Fibroblast of the aortic adventitia (primary cell): Measurements from ENCODE around the gene FBXO38. TPM values are rescaled to one million over a fixed set of nuclear protein-coding genes. Genes with fewer than 3 reads are reported as not detected.
A peak's percentile ranks its signal among the peaks of the same experiment; 100 is the strongest.

ENCODE experiments used
- DNase-seq: peaks from one replicate; pipeline ENCODE4 v3.0.0-alpha.2; 2010; ENCODE audit warnings: low read depth
- H3K4me3 ChIP-seq: 2 replicates; pipeline ENCODE4 v1.5.1; 2011; ENCODE audit warnings: low read depth, mild to moderate bottlenecking, control low read depth, low read length, moderate library complexity
- CTCF ChIP-seq: IDR thresholded peaks from 2 replicates; pipeline ENCODE4 v1.5.1; 2011; ENCODE audit warnings: mild to moderate bottlenecking, low read length, control low read depth, inconsistent platforms; ENCODE audit not compliant: insufficient read depth
- total RNA-seq: library from RNA; depleted of rRNA; stranded (reverse); fragments of >200 nt; gene quantifications from 2 replicates; pipeline ENCODE4 v1.2.3, GENCODE V29; 2012; ENCODE audit warnings: low replicate concordance

The FBXO38 gene
- total RNA-seq, 1 donor, result 61.0 TPM

- DNase-seq, result peak; percentile 69
- TF ChIP-seq CTCF, result peak; percentile 84
- H3K4me3 ChIP-seq, result no peak overlapping the region
Measured at GRCh38 chr5:148374690-148375360, 8.9 kb upstream of the FBXO38 start.

- peak; percentile 44 for DNase-seq
- no peak for TF ChIP-seq CTCF
- H3K4me3 ChIP-seq, result no peak overlapping the region
Measured at GRCh38 chr5:148376198-148376597, 7.6 kb upstream of the FBXO38 start.

GRCh38 chr5:148378670-148379069, 5.1 kb upstream of the FBXO38 start:
- DNase-seq, result no peak
- H3K4me3 ChIP-seq, result no peak overlapping the region
- TF ChIP-seq CTCF, result no peak

DNA sequence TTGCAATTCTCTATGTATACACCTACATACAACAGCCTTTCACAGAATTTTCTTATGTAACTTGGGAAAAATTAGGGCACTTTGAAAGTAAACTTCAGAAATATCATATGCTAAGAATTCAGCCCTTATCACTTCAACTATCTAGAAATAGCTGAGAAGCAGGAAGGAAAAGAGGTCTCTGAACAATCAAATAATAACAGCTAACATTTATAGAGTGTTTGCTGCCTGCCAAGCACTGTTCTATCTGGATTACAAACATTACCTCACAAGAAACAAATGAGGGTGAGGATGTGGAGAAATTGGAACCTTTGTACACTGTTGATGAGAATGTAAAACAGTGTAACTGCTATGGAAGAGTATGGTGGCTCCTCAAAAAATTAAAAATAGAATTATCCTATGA, 4.4 kb upstream of the FBXO38 start:
- no peak for DNase-seq
- H3K4me3 ChIP-seq, result no peak overlapping the region
- no peak for TF ChIP-seq CTCF

DNA sequence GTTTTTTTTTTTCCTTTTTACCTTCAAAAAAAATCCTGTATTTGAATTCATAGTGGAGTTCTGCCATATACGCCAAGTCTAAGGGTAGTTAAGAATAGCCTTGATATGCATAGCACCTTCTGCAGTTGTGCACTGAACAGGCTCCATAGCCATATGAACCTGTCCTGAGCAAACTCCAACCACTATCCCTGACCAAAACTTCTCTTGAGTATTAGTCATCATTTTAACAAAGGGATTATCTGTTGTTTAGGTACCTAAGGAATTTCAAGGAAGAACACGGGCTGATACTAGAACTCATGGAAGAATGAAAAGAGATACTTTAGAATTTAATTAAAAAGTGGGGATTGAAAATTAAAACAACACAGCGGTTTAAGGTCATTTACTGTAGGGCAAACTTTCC, 1.9 kb upstream of the FBXO38 start:
- H3K4me3 ChIP-seq, result no peak overlapping the region
- TF ChIP-seq CTCF, result no peak
- DNase-seq, result no peak

DNA sequence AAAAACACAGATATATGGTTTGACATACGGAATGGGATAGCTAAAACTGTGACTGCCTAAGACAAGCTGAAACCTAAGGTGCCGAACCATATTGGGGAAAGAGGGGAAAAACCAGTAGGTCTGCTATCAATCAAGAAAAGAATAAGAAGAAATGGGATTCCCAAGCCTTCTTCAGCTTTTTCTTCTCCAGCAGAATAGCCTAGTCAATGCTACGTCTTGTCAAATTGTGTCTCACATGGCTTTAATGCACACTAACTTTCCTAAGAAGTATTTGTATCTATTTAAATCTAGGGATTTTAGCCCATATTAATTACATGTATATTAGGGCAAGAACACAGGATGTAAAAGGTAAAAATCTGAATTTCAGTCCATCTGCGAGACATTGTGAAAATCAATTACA, 797 bp upstream of the FBXO38 start:
- TF ChIP-seq CTCF, result no peak
- peak; percentile 11 for DNase-seq

DNA sequence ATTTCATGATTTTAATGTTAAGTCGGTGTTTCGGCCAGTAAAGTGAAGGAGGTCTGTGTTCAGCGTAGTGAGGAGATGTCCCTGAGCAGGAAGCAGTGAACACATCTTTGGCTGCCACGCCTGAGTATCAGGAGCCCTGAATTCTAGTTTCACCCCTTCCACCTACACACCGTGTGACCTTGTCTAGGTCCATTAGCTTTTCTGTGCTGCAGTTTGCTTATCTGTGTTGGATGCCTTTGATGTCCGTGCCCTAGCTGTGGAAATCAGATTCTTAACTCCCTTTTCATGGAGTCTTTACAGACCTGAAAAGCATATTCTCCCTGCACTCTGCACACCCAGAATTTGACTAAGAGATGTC, 601 bp downstream of the FBXO38 start:
- peak overlapping the region; percentile 87 for H3K4me3 ChIP-seq
- TF ChIP-seq CTCF, result no peak
- no peak for DNase-seq

More for the DNA sequence above, 797 bp upstream of the FBXO38 start:
- peak overlapping the region; percentile 87 for H3K4me3 ChIP-seq
